HG03558 (cell line): ENCODE data around the gene CHRNB2.

Experiments
- ATAC-seq: cut with Tn5 transposase; IDR thresholded peaks from one replicate; pipeline ENCODE4 v1.9.1; 2021; ENCODE audit warnings: moderate number of reproducible peaks; ENCODE audit not compliant: unreplicated experiment; ENCODE audit errors: extremely low read depth

CHRNB2 gene

DNA sequence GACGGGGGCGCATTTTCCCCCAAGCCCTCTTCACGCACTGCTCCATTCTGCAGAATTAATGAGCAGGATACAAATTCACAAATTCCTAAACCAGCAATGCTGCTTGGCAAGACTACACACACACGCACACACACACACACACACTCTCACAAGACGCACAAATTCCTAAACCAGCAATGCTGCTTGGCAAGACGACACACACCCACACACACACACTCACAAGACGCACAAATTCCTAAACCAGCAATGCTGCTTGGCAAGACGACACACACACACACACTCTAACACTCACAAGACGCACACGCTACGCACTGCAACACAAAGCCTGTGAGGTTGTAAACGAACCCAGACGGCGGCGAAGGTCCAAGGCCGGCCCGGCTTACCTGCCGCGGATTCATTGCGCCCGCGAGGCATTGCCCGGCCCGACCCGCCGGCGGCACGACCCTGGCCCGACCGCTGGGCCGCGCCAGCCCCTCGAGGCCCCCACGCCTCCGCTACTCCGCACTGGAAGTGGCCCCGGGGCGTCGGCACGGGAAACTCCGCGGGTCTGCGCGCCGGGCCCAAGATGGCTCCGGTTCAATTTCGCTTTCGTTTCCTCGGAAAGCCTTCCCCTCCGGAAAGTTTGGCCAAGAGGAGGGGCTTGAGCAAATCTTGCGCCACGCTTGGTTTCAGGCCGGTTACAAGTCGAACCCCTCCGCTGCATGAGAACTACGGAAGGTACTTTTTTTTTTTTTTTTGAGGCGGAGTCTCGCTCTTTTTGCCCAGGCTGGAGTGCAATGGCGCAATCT is 40.2 kb downstream of the CHRNB2 start, which contains the start of gene ADAR:
Gene ADAR, minus strand, starts transcription at position 578 of the 788 bp plus-strand sequence. Its CDS starts 180 bp downstream, at position 398.
- ATAC-seq: no peak

- ATAC-seq: no peak
Observed at GRCh38 chr1:154608397-154609270, 41.1 kb downstream of the CHRNB2 start.

DNA sequence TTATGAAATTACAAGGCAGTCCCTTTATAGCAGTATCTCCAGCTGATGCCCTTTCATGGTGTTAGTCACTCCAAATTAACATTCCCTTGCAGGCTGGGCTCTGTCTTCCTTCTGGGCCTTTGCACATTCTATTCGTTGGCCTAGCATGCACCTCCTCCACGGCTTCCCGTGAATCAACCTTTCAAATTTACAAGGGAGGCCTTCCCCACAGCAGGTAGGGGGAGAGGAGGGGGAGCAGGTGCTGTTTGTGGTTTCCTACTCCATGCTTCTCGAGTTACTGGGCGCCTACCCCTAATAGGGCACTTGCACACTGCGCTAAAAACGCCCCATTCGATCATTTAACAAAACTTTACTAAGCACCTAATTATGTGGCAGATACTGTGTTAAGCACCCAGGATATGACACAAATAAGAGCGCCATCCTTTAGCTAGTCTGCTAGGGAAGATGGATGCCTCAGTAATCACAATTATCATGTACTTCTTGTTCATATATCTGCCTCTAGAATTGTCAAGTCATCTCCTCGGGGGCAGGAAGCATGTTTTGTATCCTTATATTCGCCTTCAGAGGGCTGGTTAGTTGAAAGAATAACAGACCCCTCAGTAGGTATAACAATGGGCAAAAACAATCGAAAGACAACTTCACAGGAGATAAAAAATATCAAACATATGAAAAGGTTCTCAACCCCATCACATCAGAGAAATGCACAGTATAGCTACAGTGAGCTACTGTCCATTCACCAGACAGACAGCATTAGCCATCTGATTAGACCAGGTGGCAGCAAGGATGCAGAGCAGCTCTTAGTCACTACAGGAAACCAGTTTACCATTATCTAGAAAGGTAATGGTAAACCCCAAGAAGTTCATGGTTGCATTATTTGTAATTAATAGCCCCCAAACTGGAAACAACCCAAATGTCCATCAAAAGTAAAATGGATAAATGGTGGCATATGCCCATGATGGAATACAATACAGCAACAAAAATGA is 42.1 kb downstream of the CHRNB2 start:
- no peak for ATAC-seq

DNA sequence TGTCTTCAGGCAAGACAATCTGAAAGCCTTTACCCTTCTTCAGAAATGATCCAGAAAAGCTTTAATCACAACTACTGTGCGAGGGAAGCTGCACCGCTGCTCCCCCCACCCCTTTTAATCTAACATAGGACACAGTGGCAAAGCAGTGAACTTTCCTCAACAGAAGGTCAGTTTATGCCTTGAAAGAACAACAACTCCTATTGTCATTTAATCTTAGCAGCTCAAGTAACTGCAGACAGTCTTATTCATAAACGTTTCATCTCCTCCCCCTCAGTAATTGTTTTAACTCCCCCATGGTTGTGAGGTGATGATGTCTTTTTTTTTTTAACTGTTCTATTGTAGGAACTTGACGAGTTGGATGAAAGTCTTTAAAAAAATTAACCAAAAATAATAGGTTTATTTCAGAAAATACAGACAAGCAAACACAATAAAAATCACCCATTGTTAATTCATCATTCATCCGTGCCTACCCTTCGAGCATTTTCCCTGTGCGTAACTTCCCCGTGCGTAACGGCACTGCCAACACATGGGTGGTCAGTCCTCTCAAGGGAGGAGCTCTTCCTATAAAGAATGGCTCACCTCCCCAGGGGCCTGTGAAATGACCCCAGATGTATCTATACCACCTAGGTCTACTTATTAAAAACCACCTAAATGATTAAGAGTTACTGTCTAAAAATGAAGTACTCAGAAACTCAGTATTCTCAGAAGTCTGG is 43.7 kb downstream of the CHRNB2 start:
- ATAC-seq: no peak

GRCh38 chr1:154614247-154614646 is 46.7 kb downstream of the CHRNB2 start:
- no peak for ATAC-seq

- no peak for ATAC-seq
Observed at GRCh38 chr1:154614901-154615300, 47.3 kb downstream of the CHRNB2 start.

DNA sequence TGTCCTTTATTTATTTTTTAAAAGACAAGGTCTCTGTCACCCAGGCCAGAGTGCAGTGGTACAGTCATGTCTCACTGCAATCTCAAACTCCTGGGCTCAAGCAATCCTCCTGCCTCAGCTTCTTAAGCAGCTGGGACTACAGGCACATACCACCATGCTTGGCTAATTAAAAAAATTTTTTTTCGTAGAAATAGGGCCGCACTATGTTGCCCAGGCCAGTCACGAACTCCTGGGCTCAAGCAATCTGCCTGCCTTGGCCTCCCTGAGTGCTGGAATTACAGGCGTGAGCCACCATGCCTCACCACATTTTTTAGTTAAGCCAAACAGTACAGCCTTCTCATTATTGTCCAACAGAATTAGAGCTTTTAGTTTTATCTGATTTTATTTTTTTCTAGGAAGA is 47.8 kb downstream of the CHRNB2 start:
- no peak for ATAC-seq

DNA sequence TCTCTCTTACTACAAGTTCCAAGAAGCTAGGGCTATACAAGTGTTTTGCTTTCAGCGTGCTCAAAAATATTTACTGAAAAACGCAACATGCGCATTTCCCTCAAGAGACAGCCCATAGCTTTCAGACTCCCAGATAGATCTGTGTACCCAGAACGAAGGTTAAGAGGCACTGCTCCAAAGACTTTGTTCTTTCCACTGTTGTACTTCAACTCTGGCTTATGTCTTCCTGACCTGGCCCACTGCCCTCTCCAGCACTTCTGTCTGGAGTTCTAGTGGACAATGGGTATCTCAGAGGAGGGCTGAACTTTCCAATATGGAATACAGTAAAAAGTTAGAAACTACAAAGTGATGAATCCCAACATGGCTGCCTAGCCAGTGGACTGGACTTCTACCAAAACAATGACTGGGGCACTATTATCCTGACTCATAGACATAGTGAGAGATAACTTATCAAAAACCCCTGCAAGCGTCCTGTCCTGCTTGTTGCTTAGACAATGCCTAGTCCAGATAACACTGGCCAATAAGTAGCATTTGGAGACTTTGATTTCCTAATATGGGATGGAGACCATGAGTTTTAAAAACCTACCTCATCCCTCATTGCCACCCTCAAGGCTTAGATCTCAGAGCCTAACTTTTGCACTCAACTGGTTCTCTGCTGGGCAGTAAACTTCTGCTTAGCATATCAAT is 49.2 kb downstream of the CHRNB2 start:
- no peak for ATAC-seq

GRCh38 chr1:154619181-154619948 is 51.8 kb downstream of the CHRNB2 start:
- no peak for ATAC-seq

DNA sequence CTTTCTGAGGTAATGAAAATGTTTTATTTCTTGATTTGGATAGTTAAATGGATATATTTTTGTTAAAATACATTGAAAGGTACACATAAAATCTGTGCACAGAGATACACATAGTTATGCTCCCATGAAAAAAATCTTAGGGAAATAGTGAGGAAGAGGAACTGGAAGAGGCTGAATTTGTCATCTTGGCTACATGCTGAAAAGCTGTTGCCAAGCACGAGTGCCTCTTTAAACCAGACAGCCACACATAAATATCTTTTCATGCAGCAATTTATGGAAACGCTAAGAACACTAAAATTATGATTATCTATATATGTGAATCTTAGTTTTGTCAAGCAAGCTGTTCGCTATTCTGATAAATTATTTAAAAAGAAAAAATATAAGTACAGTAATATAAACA is 53.2 kb downstream of the CHRNB2 start:
- ATAC-seq: no peak

DNA sequence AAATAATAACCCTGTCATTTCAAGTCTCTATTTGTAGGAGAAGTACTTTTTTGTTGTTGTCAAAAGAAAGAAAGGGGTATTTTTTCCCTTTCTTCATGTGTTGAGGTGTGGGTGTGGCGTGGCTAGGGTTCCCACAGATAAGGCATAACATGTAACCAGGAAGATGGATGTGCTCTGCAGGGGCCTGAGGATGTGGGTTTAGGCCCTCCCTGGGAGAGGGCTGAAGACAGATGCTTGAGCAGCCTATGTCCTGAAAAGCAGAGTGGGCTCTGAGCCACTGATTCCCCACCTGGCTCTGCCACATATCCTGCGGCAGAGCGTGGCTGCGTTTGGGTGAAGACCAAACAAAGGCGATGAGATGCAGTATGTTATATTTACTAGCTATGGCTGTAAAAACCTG is 54.3 kb downstream of the CHRNB2 start:
- no peak for ATAC-seq

GRCh38 chr1:154622503-154623039 is 55.0 kb downstream of the CHRNB2 start:
- no peak for ATAC-seq

GRCh38 chr1:154623358-154623757 is 55.8 kb downstream of the CHRNB2 start:
- ATAC-seq: no peak

DNA sequence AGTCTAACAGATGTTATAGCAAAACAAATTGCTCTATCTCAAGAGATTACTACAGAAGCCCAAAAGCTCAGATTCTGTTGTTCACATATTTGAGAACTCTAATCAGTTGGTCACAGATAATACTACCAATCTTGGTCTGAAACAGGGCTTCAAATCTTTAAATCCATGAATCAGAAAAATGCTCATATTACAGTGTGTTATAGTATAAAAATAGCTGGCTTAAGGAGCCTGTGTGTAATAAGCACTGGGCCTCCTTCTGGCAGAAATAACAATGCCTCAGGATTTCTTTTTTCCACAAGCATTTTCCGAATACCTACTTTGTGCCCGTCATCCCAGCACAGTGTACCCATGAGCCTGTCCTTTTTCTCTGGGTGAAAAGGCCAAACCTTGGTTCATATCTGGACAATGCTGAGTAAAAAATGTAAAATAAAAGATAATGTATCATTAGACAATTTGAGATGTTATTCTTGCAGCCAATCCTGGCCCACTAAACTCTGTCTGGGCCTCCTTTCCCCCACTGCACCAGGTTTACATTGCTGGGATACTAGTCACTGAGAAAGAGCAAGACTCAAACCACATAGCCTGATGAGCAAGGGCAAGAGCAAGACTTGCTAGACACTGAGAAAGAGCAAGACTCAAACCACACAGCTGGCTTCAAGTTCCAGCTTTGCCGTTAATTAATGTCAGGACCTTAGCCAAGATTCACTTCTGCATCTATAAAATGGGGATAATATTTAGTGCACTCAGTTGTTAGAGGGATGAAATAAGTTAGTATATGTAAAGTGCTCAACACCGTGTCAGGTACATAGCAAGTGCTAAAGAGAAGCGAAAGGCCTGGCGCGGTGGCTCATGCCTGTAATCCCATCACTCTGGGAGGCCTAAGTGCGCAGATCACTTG is 57.4 kb downstream of the CHRNB2 start:
- ATAC-seq: no peak

- ATAC-seq: no peak
Observed at GRCh38 chr1:154626456-154627256, 59.1 kb downstream of the CHRNB2 start.
